DOHH2 (cell line): ENCODE data around the gene MBD2.

Source experiments
- H3F3A ChIP-seq: fragments of 200-600 bp; sonication (generic), shearing (Covaris generic); 2 replicates; pipeline ENCODE4 v1.6.0; 2016; ENCODE audit warnings: antibody characterized with exemption, mild to moderate bottlenecking; ENCODE audit not compliant: control insufficient read depth, insufficient read depth
- H3K27ac ChIP-seq: fragments of 200-600 bp; sonication (generic); 2 replicates; pipeline ENCODE4 v1.5.1; 2014; ENCODE audit warnings: low read depth, mild to moderate bottlenecking, low read length, moderate library complexity
- H3K27me3 ChIP-seq: fragments of 200-600 bp; sonication (generic); 2 replicates; pipeline ENCODE4 v1.6.1; 2014; ENCODE audit warnings: mild to moderate bottlenecking, low read length, mixed read lengths; ENCODE audit not compliant: control insufficient read depth
- H3K36me3 ChIP-seq: fragments of 200-600 bp; sonication (generic); 2 replicates; pipeline ENCODE4 v1.6.1; 2014; ENCODE audit warnings: mild to moderate bottlenecking, low read length, moderate library complexity, mixed read lengths; ENCODE audit not compliant: control insufficient read depth
- H3K4me1 ChIP-seq: fragments of 200-600 bp; sonication (generic); 2 replicates; pipeline ENCODE4 v1.6.1; 2014; ENCODE audit warnings: mild to moderate bottlenecking, low read length, mixed read lengths; ENCODE audit not compliant: control insufficient read depth
- H3K4me2 ChIP-seq: fragments of 200-600 bp; sonication (generic); 2 replicates; pipeline ENCODE4 v1.6.0; 2014; ENCODE audit warnings: mild to moderate bottlenecking, low read length, moderate library complexity
- H3K4me3 ChIP-seq: fragments of 200-600 bp; sonication (generic); 2 replicates; pipeline ENCODE4 v1.5.1; 2014; ENCODE audit warnings: mild to moderate bottlenecking, low read length, mixed read lengths
- H3K79me2 ChIP-seq: fragments of 200-600 bp; sonication (generic); 2 replicates; pipeline ENCODE4 v1.6.1; 2014; ENCODE audit warnings: mild to moderate bottlenecking, low read length, mixed read lengths; ENCODE audit not compliant: control insufficient read depth
- H3K9me2 ChIP-seq: fragments of 200-600 bp; sonication (generic); replicated peaks from 2 replicates; pipeline ENCODE4 v1.6.1; 2014; ENCODE audit warnings: mild to moderate bottlenecking, low read length, mixed read lengths; ENCODE audit not compliant: control insufficient read depth
- H3K9me3 ChIP-seq: fragments of 200-600 bp; sonication (generic); 2 replicates; pipeline ENCODE4 v1.6.1; 2014; ENCODE audit warnings: antibody characterized with exemption, low read length, mixed read lengths; ENCODE audit not compliant: control insufficient read depth, insufficient read depth
- H4K20me1 ChIP-seq: fragments of 200-600 bp; sonication (generic); 2 replicates; pipeline ENCODE4 v1.6.0; 2014; ENCODE audit warnings: low read depth, mild to moderate bottlenecking, antibody characterized with exemption, low read length, moderate library complexity; ENCODE audit not compliant: control insufficient read depth, insufficient read depth
- EZH2phosphoT487 ChIP-seq: fragments of 200-600 bp; sonication (generic); IDR thresholded peaks from 2 replicates; pipeline ENCODE4 v1.6.1; 2017; ENCODE audit warnings: borderline replicate concordance, mild to moderate bottlenecking, antibody characterized with exemption, low read length, moderate library complexity, mixed read lengths
- TF ChIP-seq, protein P1 (sequence below): fragments of 200-600 bp; sonication (generic); IDR thresholded peaks from one replicate; pipeline ENCODE4 v1.5.1; 2014; ENCODE audit warnings: antibody characterized with exemption, mild to moderate bottlenecking, low read depth, low read length; ENCODE audit not compliant: poor library complexity, severe bottlenecking

Gene MBD2

DNA sequence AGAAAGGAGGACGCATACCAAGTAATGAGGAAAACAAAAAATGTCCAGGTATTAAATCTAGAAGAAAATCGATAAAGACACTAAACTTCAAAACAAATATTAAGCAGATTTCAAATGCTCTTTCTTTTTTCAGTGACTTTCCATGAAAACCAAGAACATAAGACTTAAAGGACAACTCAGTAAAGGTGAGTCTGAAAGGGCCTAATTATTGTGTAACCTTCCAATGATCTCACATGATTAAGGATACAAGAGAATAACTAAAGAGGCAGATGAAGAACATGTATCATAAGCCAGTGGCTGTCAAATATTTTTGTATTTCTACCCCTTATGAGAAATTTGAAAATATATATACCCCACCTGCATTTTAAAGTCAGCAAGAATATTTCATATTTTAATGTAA lies 30.7 kb downstream of the MBD2 start:
- no peak for TF ChIP-seq EZH2phosphoT487
- TF ChIP-seq, protein P1, sequence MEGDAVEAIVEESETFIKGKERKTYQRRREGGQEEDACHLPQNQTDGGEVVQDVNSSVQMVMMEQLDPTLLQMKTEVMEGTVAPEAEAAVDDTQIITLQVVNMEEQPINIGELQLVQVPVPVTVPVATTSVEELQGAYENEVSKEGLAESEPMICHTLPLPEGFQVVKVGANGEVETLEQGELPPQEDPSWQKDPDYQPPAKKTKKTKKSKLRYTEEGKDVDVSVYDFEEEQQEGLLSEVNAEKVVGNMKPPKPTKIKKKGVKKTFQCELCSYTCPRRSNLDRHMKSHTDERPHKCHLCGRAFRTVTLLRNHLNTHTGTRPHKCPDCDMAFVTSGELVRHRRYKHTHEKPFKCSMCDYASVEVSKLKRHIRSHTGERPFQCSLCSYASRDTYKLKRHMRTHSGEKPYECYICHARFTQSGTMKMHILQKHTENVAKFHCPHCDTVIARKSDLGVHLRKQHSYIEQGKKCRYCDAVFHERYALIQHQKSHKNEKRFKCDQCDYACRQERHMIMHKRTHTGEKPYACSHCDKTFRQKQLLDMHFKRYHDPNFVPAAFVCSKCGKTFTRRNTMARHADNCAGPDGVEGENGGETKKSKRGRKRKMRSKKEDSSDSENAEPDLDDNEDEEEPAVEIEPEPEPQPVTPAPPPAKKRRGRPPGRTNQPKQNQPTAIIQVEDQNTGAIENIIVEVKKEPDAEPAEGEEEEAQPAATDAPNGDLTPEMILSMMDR, result no peak
- Histone ChIP-seq H3K9me3 (no peaks in the 10 kb centered on the region), H3K4me1 (peaks cover 12% of the 10 kb centered on the region), H3K4me2 (no peak overlapping the region), H3K4me3 (no peak overlapping the region), H4K20me1 (peaks cover 16% of the 10 kb centered on the region), H3K79me2 (peaks cover 95% of the 10 kb centered on the region), H3K27me3 (no peaks in the 10 kb centered on the region), H3K27ac (no peak overlapping the region), H3K9me2 (no peaks in the 10 kb centered on the region), H3K36me3 (peaks cover 92% of the 10 kb centered on the region), H3F3A (peaks cover 2% of the 10 kb centered on the region; the same call in 1 of the 2 replicates)

DNA sequence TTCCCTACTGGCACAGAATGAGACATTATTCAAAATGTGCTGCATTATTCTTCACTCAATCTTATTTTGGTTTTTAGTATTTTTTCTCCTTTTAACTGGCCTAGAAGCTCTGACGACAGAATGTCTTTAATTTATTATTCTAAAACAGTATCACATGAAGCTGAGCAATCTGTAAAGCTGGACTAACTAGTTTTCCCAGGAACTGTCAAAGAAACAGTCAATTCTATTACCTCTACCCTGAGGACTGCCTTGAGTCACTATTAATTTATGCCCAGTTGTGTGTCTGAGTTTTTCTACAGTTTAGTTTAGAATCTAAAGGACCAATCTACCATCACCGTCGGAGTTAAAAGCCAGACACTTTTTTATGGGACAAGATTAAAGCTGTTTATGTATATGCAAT lies 31.6 kb downstream of the MBD2 start:
- Histone ChIP-seq H3K27me3 (no peaks in the 10 kb centered on the region), H3K9me3 (no peaks in the 10 kb centered on the region), H3K27ac (no peak overlapping the region), H3K4me1 (peaks cover 12% of the 10 kb centered on the region), H4K20me1 (peaks cover 14% of the 10 kb centered on the region), H3F3A (peaks cover 2% of the 10 kb centered on the region; the same call in 1 of the 2 replicates), H3K9me2 (no peaks in the 10 kb centered on the region), H3K36me3 (peaks cover 91% of the 10 kb centered on the region), H3K4me3 (no peak overlapping the region), H3K4me2 (no peak overlapping the region), H3K79me2 (peaks cover 92% of the 10 kb centered on the region)
- TF ChIP-seq, protein P1, result no peak
- no peak for TF ChIP-seq EZH2phosphoT487

DNA sequence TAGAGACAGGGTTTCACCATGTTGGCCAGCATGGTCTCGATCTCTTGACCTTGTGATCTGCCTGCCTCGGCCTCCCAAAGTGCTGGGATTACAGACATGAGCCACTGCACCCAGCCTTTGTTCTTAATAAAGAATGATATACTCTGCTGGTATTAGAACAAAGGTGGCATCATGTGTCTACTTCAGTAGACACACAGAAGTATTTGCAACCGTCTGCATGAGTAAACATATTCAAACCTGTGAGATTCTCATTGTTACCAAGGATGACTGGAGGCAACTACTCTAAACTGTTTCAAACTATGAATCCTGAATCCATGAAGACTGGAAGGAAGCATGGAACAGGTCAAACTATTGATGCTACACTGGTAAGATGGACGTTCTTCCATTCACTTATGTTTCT lies 32.1 kb downstream of the MBD2 start:
- H3K4me3 ChIP-seq, result no peak overlapping the region
- TF ChIP-seq EZH2phosphoT487, result no peak
- TF ChIP-seq, protein P1, result no peak
- H3K36me3 ChIP-seq, result peaks cover 91% of the 10 kb centered on the region
- no peaks in the 10 kb centered on the region for H3K27me3 ChIP-seq
- H3K27ac ChIP-seq, result no peak overlapping the region
- H4K20me1 ChIP-seq, result peaks cover 10% of the 10 kb centered on the region
- peaks cover 12% of the 10 kb centered on the region for H3K4me1 ChIP-seq
- H3K9me3 ChIP-seq, result no peaks in the 10 kb centered on the region
- peaks cover 92% of the 10 kb centered on the region for H3K79me2 ChIP-seq
- H3F3A ChIP-seq, result peaks cover 2% of the 10 kb centered on the region; the same call in 1 of the 2 replicates
- no peaks in the 10 kb centered on the region for H3K9me2 ChIP-seq
- no peak overlapping the region for H3K4me2 ChIP-seq

DNA sequence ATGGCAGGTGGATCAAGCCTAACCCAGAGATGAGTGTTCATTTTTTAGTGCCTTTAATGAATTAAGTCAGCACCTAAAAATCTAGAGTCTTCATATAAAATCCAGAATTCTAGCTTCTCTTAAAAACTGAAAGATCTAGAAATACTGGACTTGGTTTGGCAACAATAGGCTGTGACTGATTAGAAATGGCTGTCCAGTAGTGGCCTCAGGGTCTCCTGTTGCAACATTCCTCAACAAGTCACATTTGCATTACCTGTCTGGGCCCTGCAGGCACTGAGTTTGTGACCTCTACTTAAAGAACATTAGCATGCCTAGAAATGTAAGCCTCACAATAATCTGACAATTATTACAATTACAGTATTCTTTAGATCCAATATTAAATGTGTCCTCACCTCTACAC lies 33.1 kb downstream of the MBD2 start:
- Histone ChIP-seq H3K4me3 (no peak overlapping the region), H3K9me3 (no peaks in the 10 kb centered on the region), H4K20me1 (peaks cover 10% of the 10 kb centered on the region), H3K9me2 (no peaks in the 10 kb centered on the region), H3K27ac (no peak overlapping the region), H3K36me3 (peaks cover 92% of the 10 kb centered on the region), H3K79me2 (peaks cover 90% of the 10 kb centered on the region), H3K27me3 (no peaks in the 10 kb centered on the region), H3F3A (peaks cover 2% of the 10 kb centered on the region; the same call in 1 of the 2 replicates), H3K4me1 (peaks cover 11% of the 10 kb centered on the region), H3K4me2 (no peak overlapping the region)
- no peak for TF ChIP-seq EZH2phosphoT487
- TF ChIP-seq, protein P1, result no peak
